Stomach (tissue), 4 donors: Measurements from ENCODE around the gene KLF13.

Experiments
- CTCF ChIP-seq, 7 experiments: fragments of 450-650 bp in 4 of 7; fragments of 200-600 bp in 3 of 7; sonication (generic) in 3 of 7; IDR thresholded peaks; one replicate each; pipeline ENCODE4 v1.5.1; 2016 to 2019; ENCODE audit warnings: antibody characterized with exemption in 7 of 7, control low read depth in 2 of 7, mild to moderate bottlenecking in 1 of 7
- EP300 ChIP-seq: sonication (generic); formaldehyde crosslinking; IDR thresholded peaks from one replicate; pipeline ENCODE4 v1.6.1; 2017; ENCODE audit warnings: antibody characterized with exemption
- POLR2A ChIP-seq, 4 donors: fragments of 450-650 bp; IDR thresholded peaks; one replicate each; pipeline ENCODE4 v1.6.1; 2016; ENCODE audit warnings: antibody characterized with exemption in 4 of 4, control low read depth in 2 of 4, mild to moderate bottlenecking in 1 of 4, moderate library complexity in 1 of 4

- TF ChIP-seq EP300: no peak
- no peak for TF ChIP-seq CTCF (IDR thresholded peaks at IDR 0.05)
- TF ChIP-seq POLR2A (IDR thresholded peaks at IDR 0.05): no peak
These were observed 20.7 kb downstream of the KLF13 start for GRCh38 chr15:31347067-31347975.
